Measurements from ENCODE around the gene ACKR3. TPM values are rescaled to one million over a fixed set of nuclear protein-coding genes. Genes with fewer than 3 reads are reported as not detected.

The ACKR3 gene
- total RNA-seq, 1 donor from 2014 or later, result 70.6 TPM

GRCh38 chr2:236613612-236614011 lies 44.0 kb downstream of the ACKR3 start:
- Mint-ChIP-seq H3K9me3 (no peaks in the 10 kb centered on the region), H3K27me3 (ENCODE audit: low read depth) (no peaks in the 10 kb centered on the region), H3K4me3 (no peak overlapping the region), H3K4me1 (peaks cover 45% of the 10 kb centered on the region), H3K36me3 (no peaks in the 10 kb centered on the region), H3K27ac (no peak overlapping the region)
- TF ChIP-seq, protein P1, sequence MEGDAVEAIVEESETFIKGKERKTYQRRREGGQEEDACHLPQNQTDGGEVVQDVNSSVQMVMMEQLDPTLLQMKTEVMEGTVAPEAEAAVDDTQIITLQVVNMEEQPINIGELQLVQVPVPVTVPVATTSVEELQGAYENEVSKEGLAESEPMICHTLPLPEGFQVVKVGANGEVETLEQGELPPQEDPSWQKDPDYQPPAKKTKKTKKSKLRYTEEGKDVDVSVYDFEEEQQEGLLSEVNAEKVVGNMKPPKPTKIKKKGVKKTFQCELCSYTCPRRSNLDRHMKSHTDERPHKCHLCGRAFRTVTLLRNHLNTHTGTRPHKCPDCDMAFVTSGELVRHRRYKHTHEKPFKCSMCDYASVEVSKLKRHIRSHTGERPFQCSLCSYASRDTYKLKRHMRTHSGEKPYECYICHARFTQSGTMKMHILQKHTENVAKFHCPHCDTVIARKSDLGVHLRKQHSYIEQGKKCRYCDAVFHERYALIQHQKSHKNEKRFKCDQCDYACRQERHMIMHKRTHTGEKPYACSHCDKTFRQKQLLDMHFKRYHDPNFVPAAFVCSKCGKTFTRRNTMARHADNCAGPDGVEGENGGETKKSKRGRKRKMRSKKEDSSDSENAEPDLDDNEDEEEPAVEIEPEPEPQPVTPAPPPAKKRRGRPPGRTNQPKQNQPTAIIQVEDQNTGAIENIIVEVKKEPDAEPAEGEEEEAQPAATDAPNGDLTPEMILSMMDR (IDR thresholded peaks at IDR 0.05; ENCODE audit: unreplicated experiment), result no peak
- no peak for DNase-seq (ENCODE audit: low spot score in 2 of 2, unreplicated experiment in 2 of 2)

- TF ChIP-seq, protein P1 (IDR thresholded peaks at IDR 0.05; ENCODE audit: unreplicated experiment), result no peak
- DNase-seq (ENCODE audit: low spot score in 2 of 2, unreplicated experiment in 2 of 2), result no peak
- H3K27me3 Mint-ChIP-seq (ENCODE audit: low read depth), result no peaks in the 10 kb centered on the region
- no peaks in the 10 kb centered on the region for H3K36me3 Mint-ChIP-seq
- no peaks in the 10 kb centered on the region for H3K9me3 Mint-ChIP-seq
- peaks cover 41% of the 10 kb centered on the region for H3K4me1 Mint-ChIP-seq
- no peak overlapping the region for H3K27ac Mint-ChIP-seq
- H3K4me3 Mint-ChIP-seq, result no peak overlapping the region
Observed at GRCh38 chr2:236614551-236614950, 44.9 kb downstream of the ACKR3 start.

DNA sequence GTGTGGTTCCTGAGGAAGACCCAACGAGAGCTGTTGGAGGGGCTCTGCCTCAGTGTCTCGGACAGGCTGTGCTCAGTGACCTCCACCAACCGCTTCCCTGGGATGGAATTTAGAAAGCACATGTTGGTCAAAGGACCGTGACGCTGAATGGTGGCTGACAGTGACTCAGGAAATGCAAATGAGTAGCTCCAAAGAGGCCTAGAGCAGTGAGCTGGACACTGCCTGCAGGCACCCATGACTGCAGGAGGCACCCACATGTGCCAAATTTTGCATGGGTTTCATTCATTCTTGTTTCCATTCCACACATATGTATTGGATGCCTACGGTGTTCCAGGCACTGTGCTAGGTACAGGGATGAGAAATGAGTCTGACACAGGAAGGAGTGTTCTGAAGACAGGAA lies 46.4 kb downstream of the ACKR3 start:
- DNase-seq (ENCODE audit: low spot score in 2 of 2, unreplicated experiment in 2 of 2), result no peak
- Mint-ChIP-seq H3K36me3 (no peaks in the 10 kb centered on the region), H3K4me3 (no peak overlapping the region), H3K9me3 (no peaks in the 10 kb centered on the region), H3K27me3 (ENCODE audit: low read depth) (no peaks in the 10 kb centered on the region), H3K4me1 (peaks cover 33% of the 10 kb centered on the region), H3K27ac (no peak overlapping the region)
- TF ChIP-seq, protein P1 (IDR thresholded peaks at IDR 0.05; ENCODE audit: unreplicated experiment), result no peak

- DNase-seq (ENCODE audit: low spot score in 2 of 2, unreplicated experiment in 2 of 2), result no peak
- H3K36me3 Mint-ChIP-seq, result no peaks in the 10 kb centered on the region
- H3K4me1 Mint-ChIP-seq, result peaks cover 27% of the 10 kb centered on the region
- no peak overlapping the region for H3K27ac Mint-ChIP-seq
- no peaks in the 10 kb centered on the region for H3K27me3 Mint-ChIP-seq (ENCODE audit: low read depth)
- no peaks in the 10 kb centered on the region for H3K9me3 Mint-ChIP-seq
- TF ChIP-seq, protein P1 (IDR thresholded peaks at IDR 0.05; ENCODE audit: unreplicated experiment), result no peak
- H3K4me3 Mint-ChIP-seq, result no peak overlapping the region
Observed at GRCh38 chr2:236616624-236617023, 47.0 kb downstream of the ACKR3 start.

DNA sequence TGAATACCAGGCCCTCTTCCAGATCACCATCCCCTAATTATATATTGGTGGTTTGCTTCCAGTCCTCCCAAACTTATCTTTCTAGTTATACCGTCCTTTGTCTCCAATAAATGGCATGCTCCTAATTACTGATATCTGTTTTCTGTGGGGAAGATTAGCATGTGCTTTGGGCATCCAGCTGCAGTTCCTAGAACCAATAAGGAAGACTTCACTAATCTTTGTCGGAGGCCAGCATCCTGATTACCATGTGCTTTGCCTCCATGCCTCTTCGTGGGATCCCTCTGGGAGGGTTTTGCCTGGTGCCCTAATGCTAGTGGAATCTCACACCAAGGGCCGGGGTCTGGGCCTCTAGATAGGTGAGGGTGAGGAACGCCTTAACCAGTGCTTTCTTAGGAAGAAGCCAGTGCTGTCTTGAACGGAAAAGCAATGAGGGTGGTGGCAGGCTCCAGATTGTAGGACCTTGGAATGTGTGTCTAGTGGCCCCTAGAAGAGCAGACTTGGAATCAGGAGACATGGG lies 47.7 kb downstream of the ACKR3 start:
- peaks cover 20% of the 10 kb centered on the region for H3K4me1 Mint-ChIP-seq
- no peak overlapping the region for H3K27ac Mint-ChIP-seq
- no peak overlapping the region for H3K4me3 Mint-ChIP-seq
- H3K36me3 Mint-ChIP-seq, result no peaks in the 10 kb centered on the region
- H3K27me3 Mint-ChIP-seq (ENCODE audit: low read depth), result no peaks in the 10 kb centered on the region
- H3K9me3 Mint-ChIP-seq, result no peaks in the 10 kb centered on the region
- DNase-seq (ENCODE audit: low spot score in 2 of 2, unreplicated experiment in 2 of 2), result no peak
- TF ChIP-seq, protein P1 (IDR thresholded peaks at IDR 0.05; ENCODE audit: unreplicated experiment), result no peak

GRCh38 chr2:236617796-236618195 lies 48.2 kb downstream of the ACKR3 start:
- Mint-ChIP-seq H3K4me3 (no peak overlapping the region), H3K27me3 (ENCODE audit: low read depth) (no peaks in the 10 kb centered on the region), H3K27ac (no peak overlapping the region), H3K9me3 (no peaks in the 10 kb centered on the region), H3K36me3 (no peaks in the 10 kb centered on the region), H3K4me1 (peaks cover 15% of the 10 kb centered on the region)
- DNase-seq (ENCODE audit: low spot score in 2 of 2, unreplicated experiment in 2 of 2), result no peak
- TF ChIP-seq, protein P1 (IDR thresholded peaks at IDR 0.05; ENCODE audit: unreplicated experiment), result no peak

Measured in mesothelial cell of epicardium (in vitro differentiated cells).